ENCODE results near the gene MRPL20. TPM values are rescaled to one million over a fixed set of nuclear protein-coding genes. Genes with fewer than 3 reads are reported as not detected.
A peak's percentile ranks its signal among the peaks of the same experiment; 100 is the strongest.

MRPL20 gene
- polyA plus RNA-seq, 1 donor (not counting 4 experiments of a cell fraction or from before 2014, with no cell fraction given), result 133 TPM

DNA sequence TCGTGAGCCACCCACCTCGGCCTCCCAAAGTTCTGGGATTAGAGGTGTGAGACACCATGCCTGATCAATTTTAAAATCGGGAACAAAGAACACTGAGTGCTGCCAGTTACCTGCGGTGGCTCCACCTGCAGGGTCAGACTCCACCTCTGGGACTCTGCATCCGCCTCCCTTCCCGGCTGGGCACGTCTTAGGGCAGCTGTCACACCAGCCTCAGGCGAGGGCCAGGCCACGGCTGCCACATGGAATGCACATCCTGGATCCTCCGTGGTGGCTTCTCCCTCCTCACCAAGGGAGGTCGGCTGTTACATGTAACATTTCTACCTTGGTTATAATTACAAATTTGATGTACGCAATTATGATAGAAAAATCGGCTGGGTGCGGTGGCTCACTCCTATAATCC lies 42.8 kb downstream of the MRPL20 start:
- H4K20me1 ChIP-seq (ENCODE audit: control insufficient read depth, extremely low read depth, insufficient read depth, low read length), result no peaks in the 10 kb centered on the region
- H3K36me3 ChIP-seq (ENCODE audit: control insufficient read depth in 2 of 2, extremely low read depth in 1 of 2, insufficient read depth in 2 of 2, low read length in 2 of 2), result no peaks in the 10 kb centered on the region
- H3K4me2 ChIP-seq (ENCODE audit: control insufficient read depth, extremely low read depth, insufficient read depth, low read depth, low read length), result peak overlapping the region; percentile 27
- no peak overlapping the region for H3K4me3 ChIP-seq (ENCODE audit: control insufficient read depth in 2 of 3, extremely low read depth in 1 of 3, insufficient read depth in 2 of 3, low read depth in 1 of 3, low read length in 3 of 3)
- H3K4me1 ChIP-seq (ENCODE audit: control insufficient read depth, extremely low read depth, insufficient read depth, low read length), result peaks cover 23% of the 10 kb centered on the region
- H3K79me2 ChIP-seq (ENCODE audit: control insufficient read depth, insufficient read depth, low read length), result no peaks in the 10 kb centered on the region
- no peak for DNase-seq (ENCODE audit: low read depth, low spot score)
- no peak overlapping the region for H3K9ac ChIP-seq (ENCODE audit: control insufficient read depth, extremely low read depth, insufficient read depth, low read length)
- dilution Hi-C loops (cut with MboI; ENCODE audit: extremely low pct_ligation_motif_present, low sequenced_read_pairs), result no loop called here
- H3K27ac ChIP-seq (ENCODE audit: control insufficient read depth, insufficient read depth, low read length), result no peak overlapping the region
- TF ChIP-seq EZH2 (IDR thresholded peaks at IDR 0.05; ENCODE audit: low read length), result no peak
- TF ChIP-seq, protein P1, sequence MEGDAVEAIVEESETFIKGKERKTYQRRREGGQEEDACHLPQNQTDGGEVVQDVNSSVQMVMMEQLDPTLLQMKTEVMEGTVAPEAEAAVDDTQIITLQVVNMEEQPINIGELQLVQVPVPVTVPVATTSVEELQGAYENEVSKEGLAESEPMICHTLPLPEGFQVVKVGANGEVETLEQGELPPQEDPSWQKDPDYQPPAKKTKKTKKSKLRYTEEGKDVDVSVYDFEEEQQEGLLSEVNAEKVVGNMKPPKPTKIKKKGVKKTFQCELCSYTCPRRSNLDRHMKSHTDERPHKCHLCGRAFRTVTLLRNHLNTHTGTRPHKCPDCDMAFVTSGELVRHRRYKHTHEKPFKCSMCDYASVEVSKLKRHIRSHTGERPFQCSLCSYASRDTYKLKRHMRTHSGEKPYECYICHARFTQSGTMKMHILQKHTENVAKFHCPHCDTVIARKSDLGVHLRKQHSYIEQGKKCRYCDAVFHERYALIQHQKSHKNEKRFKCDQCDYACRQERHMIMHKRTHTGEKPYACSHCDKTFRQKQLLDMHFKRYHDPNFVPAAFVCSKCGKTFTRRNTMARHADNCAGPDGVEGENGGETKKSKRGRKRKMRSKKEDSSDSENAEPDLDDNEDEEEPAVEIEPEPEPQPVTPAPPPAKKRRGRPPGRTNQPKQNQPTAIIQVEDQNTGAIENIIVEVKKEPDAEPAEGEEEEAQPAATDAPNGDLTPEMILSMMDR (optimal IDR thresholded peaks at IDR 0.05 in 1 of 3, IDR thresholded peaks at IDR 0.05 in 1 of 3, conservative IDR thresholded peaks at IDR 0.05 in 1 of 3; ENCODE audit: extremely low read depth in 1 of 3, insufficient read depth in 2 of 3, low read length in 3 of 3), result peak in 1 of 3 experiments; percentile 12
- no peaks in the 10 kb centered on the region for H3K27me3 ChIP-seq (ENCODE audit: control insufficient read depth, extremely low read depth, insufficient read depth, low read length)
- H2AFZ ChIP-seq (ENCODE audit: control insufficient read depth, low read length), result no peak overlapping the region
- H3K9me3 ChIP-seq (ENCODE audit: control insufficient read depth, low read depth, low read length), result peaks cover 7% of the 10 kb centered on the region
- no peaks in the 10 kb centered on the region for H3K9me1 ChIP-seq (ENCODE audit: control insufficient read depth, extremely low read depth, insufficient read depth, low read length)
- peak; percentile 73 for FAIRE-seq

DNA sequence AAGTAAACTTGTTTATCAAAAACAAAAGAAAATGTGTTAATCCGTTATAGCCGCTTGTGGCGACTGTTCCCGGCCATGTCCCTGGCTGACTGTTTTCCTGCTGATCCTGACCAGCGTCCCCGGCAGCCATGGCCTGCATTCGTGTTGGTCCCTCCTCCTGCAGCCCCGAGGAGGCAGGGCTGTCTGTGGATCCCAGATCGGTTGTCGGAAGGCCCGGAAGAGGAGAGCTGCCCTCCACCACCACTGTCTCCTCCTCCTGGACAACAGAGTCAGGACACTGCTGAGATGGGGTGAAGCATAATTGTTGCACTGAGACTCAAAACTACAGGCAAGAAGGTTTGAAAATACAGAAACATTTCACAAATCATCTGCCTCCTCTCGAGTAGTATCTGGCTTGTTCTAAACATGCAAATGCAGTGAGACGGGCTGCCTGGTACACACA lies 45.1 kb downstream of the MRPL20 start:
- H3K36me3 ChIP-seq (ENCODE audit: control insufficient read depth in 2 of 2, extremely low read depth in 1 of 2, insufficient read depth in 2 of 2, low read length in 2 of 2), result no peaks in the 10 kb centered on the region
- H3K9ac ChIP-seq (ENCODE audit: control insufficient read depth, extremely low read depth, insufficient read depth, low read length), result no peak overlapping the region

More for the DNA sequence above, 45.1 kb downstream of the MRPL20 start:
- H3K4me2 ChIP-seq (ENCODE audit: control insufficient read depth, extremely low read depth, insufficient read depth, low read depth, low read length), result no peak overlapping the region
- no peak for DNase-seq (ENCODE audit: low read depth, low spot score)
- peaks cover 25% of the 10 kb centered on the region for H3K4me1 ChIP-seq (ENCODE audit: control insufficient read depth, extremely low read depth, insufficient read depth, low read length)
- no peaks in the 10 kb centered on the region for H3K79me2 ChIP-seq (ENCODE audit: control insufficient read depth, insufficient read depth, low read length)
- H3K27me3 ChIP-seq (ENCODE audit: control insufficient read depth, extremely low read depth, insufficient read depth, low read length), result no peaks in the 10 kb centered on the region
- H3K9me3 ChIP-seq (ENCODE audit: control insufficient read depth, low read depth, low read length), result peaks cover 3% of the 10 kb centered on the region
- H3K27ac ChIP-seq (ENCODE audit: control insufficient read depth, insufficient read depth, low read length), result no peak overlapping the region
- no peak for TF ChIP-seq EZH2 (IDR thresholded peaks at IDR 0.05; ENCODE audit: low read length)
- TF ChIP-seq, protein P1 (optimal IDR thresholded peaks at IDR 0.05 in 1 of 3, IDR thresholded peaks at IDR 0.05 in 1 of 3, conservative IDR thresholded peaks at IDR 0.05 in 1 of 3; ENCODE audit: extremely low read depth in 1 of 3, insufficient read depth in 2 of 3, low read length in 3 of 3), result no peak
- dilution Hi-C loops (cut with MboI; ENCODE audit: extremely low pct_ligation_motif_present, low sequenced_read_pairs), result no loop called here
- H2AFZ ChIP-seq (ENCODE audit: control insufficient read depth, low read length), result no peak overlapping the region
- H3K4me3 ChIP-seq (ENCODE audit: control insufficient read depth in 2 of 3, extremely low read depth in 1 of 3, insufficient read depth in 2 of 3, low read depth in 1 of 3, low read length in 3 of 3), result no peak overlapping the region
- FAIRE-seq, result no peak
- H4K20me1 ChIP-seq (ENCODE audit: control insufficient read depth, extremely low read depth, insufficient read depth, low read length), result no peaks in the 10 kb centered on the region
- no peaks in the 10 kb centered on the region for H3K9me1 ChIP-seq (ENCODE audit: control insufficient read depth, extremely low read depth, insufficient read depth, low read length)

Measured in keratinocyte (primary cell).